Panc1 (cell line): ENCODE data around the gene APOA5.

ENCODE experiments used
- POLR2AphosphoS5 ChIP-seq: IDR thresholded peaks from 2 replicates; pipeline ENCODE4 v1.6.1; 2012; ENCODE audit warnings: mild to moderate bottlenecking, low read depth, low read length, moderate library complexity
- SIN3A ChIP-seq: IDR thresholded peaks from 2 replicates; pipeline ENCODE4 v1.6.1; 2012; ENCODE audit warnings: low read depth, mild to moderate bottlenecking, low read length, moderate library complexity, borderline replicate concordance; ENCODE audit not compliant: insufficient read depth
- TF ChIP-seq, protein P1 (sequence below), 2 experiments: IDR thresholded peaks; 2 replicates each; pipeline ENCODE4 v1.6.1; 2011 to 2012; ENCODE audit warnings: low read depth in 2 of 2, control low read depth in 1 of 2, low read length in 1 of 2, mild to moderate bottlenecking in 1 of 2, moderate library complexity in 1 of 2; ENCODE audit not compliant: insufficient read depth in 1 of 2
- TF ChIP-seq, protein P2 (sequence below): fragments of 450-650 bp; IDR thresholded peaks from 2 replicates; pipeline ENCODE4 v1.5.1; 2017; ENCODE audit warnings: mild to moderate bottlenecking

DNA sequence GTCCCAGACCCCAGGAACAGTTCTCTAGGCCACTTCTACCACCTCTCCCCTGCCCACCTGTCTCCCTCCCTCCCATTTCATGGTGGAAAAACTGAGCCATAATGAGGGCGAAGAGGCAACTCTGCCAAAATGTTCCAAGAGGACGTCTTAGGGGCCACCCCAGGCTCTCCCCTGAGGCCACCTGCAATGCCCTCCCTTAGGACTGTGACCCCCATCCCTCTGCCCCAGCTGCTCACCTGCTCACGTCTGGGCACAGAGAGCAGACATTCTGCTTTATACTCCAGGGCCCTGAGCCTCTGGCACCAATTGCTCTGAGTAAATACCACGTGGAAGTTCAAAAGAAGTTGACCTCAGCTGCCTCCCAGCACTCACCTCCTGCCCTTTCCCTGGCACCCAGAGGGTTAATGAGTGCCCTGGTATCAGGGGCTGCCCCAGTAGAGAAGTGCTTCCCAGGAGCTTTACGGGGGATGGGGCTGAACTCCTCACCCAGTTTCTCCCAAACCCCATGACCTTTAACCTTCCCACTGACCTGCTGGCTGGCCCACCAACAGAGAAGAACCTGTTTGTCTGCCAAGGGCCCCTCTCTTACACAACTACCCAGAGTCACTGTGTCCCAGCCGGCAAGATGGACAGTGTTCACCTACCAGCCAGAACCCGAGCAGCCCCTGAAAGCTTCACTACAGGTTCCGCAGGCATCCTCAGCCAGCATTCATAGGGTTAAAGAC lies 627 bp upstream of the APOA5 start:
- TF ChIP-seq, protein P1, sequence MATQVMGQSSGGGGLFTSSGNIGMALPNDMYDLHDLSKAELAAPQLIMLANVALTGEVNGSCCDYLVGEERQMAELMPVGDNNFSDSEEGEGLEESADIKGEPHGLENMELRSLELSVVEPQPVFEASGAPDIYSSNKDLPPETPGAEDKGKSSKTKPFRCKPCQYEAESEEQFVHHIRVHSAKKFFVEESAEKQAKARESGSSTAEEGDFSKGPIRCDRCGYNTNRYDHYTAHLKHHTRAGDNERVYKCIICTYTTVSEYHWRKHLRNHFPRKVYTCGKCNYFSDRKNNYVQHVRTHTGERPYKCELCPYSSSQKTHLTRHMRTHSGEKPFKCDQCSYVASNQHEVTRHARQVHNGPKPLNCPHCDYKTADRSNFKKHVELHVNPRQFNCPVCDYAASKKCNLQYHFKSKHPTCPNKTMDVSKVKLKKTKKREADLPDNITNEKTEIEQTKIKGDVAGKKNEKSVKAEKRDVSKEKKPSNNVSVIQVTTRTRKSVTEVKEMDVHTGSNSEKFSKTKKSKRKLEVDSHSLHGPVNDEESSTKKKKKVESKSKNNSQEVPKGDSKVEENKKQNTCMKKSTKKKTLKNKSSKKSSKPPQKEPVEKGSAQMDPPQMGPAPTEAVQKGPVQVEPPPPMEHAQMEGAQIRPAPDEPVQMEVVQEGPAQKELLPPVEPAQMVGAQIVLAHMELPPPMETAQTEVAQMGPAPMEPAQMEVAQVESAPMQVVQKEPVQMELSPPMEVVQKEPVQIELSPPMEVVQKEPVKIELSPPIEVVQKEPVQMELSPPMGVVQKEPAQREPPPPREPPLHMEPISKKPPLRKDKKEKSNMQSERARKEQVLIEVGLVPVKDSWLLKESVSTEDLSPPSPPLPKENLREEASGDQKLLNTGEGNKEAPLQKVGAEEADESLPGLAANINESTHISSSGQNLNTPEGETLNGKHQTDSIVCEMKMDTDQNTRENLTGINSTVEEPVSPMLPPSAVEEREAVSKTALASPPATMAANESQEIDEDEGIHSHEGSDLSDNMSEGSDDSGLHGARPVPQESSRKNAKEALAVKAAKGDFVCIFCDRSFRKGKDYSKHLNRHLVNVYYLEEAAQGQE (IDR thresholded peaks at IDR 0.05; ENCODE audit: insufficient read depth in 1 of 2, low read depth in 2 of 2, low read length in 1 of 2) = no peak
- TF ChIP-seq, protein P2, sequence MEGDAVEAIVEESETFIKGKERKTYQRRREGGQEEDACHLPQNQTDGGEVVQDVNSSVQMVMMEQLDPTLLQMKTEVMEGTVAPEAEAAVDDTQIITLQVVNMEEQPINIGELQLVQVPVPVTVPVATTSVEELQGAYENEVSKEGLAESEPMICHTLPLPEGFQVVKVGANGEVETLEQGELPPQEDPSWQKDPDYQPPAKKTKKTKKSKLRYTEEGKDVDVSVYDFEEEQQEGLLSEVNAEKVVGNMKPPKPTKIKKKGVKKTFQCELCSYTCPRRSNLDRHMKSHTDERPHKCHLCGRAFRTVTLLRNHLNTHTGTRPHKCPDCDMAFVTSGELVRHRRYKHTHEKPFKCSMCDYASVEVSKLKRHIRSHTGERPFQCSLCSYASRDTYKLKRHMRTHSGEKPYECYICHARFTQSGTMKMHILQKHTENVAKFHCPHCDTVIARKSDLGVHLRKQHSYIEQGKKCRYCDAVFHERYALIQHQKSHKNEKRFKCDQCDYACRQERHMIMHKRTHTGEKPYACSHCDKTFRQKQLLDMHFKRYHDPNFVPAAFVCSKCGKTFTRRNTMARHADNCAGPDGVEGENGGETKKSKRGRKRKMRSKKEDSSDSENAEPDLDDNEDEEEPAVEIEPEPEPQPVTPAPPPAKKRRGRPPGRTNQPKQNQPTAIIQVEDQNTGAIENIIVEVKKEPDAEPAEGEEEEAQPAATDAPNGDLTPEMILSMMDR = no peak
- TF ChIP-seq POLR2AphosphoS5 (no peak), SIN3A (no peak)
